ENCODE data around the gene MRPL33. TPM values are rescaled to one million over a fixed set of nuclear protein-coding genes. Genes with fewer than 3 reads are reported as not detected.

The MRPL33 gene
- total and polyA plus RNA-seq, 2 of the 13 experiments (the other 11 are each of a cell fraction or from before 2014, with no cell fraction given): 69.7 to 218 TPM

- TF ChIP-seq LRRFIP1 (CRISPR knock-in tag; conservative IDR thresholded peaks at IDR 0.05) (no peak), GATAD2A (CRISPR knock-in tag; IDR thresholded peaks at IDR 0.05) (peak; percentile 70), RBM39 (IDR thresholded peaks at IDR 0.05; ENCODE audit: low read depth, low read length, poor library complexity, severe bottlenecking) (peak; percentile 13), ZFP37 (CRISPR knock-in tag; IDR thresholded peaks at IDR 0.05; ENCODE audit: borderline replicate concordance) (0 out of 2 replicates have a peak, but pooled peaks have one; percentile 6), NFE2 (CRISPR knock-in tag; IDR thresholded peaks at IDR 0.05) (no peak), ZMYM2 (CRISPR knock-in tag; IDR thresholded peaks at IDR 0.05) (no peak), ATF1 (CRISPR knock-in tag; IDR thresholded peaks at IDR 0.05) (no peak), CENPT (CRISPR knock-in tag; IDR thresholded peaks at IDR 0.05; ENCODE audit: low read depth) (no peak), ZZZ3 (CRISPR knock-in tag; IDR thresholded peaks at IDR 0.05; ENCODE audit: borderline replicate concordance) (no peak), FOXK2 (IDR thresholded peaks at IDR 0.05) (no peak), ZNF431 (CRISPR knock-in tag; IDR thresholded peaks at IDR 0.05; ENCODE audit: borderline replicate concordance, low read depth) (no peak; the same call in 1 of the 2 replicates), KLF13 (CRISPR knock-in tag; IDR thresholded peaks at IDR 0.05) (no peak), CREB1 (IDR thresholded peaks at IDR 0.05) (no peak), CREB1 (CRISPR knock-in tag; IDR thresholded peaks at IDR 0.05) (no peak), EEA1 (CRISPR knock-in tag; IDR thresholded peaks at IDR 0.05; ENCODE audit: borderline replicate concordance) (no peak), ZMYM4 (CRISPR knock-in tag; IDR thresholded peaks at IDR 0.05) (no peak), PHF20 (CRISPR knock-in tag; IDR thresholded peaks at IDR 0.05) (no peak), ZNF614 (CRISPR knock-in tag; IDR thresholded peaks at IDR 0.05; ENCODE audit: borderline replicate concordance) (no peak; the same call in 1 of the 2 replicates), ARID2 (CRISPR knock-in tag; IDR thresholded peaks at IDR 0.05; ENCODE audit: borderline replicate concordance) (no peak), HMG20B (CRISPR knock-in tag; conservative IDR thresholded peaks at IDR 0.05) (no peak; the same call in 1 of the 2 replicates), IKZF4 (CRISPR knock-in tag; IDR thresholded peaks at IDR 0.05; ENCODE audit: borderline replicate concordance, low read depth, not compliant biosample characterization) (no peak), ZNF484 (CRISPR knock-in tag; IDR thresholded peaks at IDR 0.05; ENCODE audit: borderline replicate concordance, low read depth) (no peak), HNF4A (CRISPR knock-in tag; IDR thresholded peaks at IDR 0.05) (no peak), TAF1 (CRISPR knock-in tag; IDR thresholded peaks at IDR 0.05) (peak; percentile 73), ZNF326 (CRISPR knock-in tag; IDR thresholded peaks at IDR 0.05; ENCODE audit: borderline replicate concordance) (no peak), AGO2 (optimal IDR thresholded peaks at IDR 0.05; ENCODE audit: low read depth, low read length) (no peak), CREBL2 (CRISPR knock-in tag; IDR thresholded peaks at IDR 0.05; ENCODE audit: borderline replicate concordance) (no peak; the same call in 1 of the 2 replicates), GATAD1 (CRISPR knock-in tag; IDR thresholded peaks at IDR 0.05) (no peak), ZBTB38 (CRISPR knock-in tag; IDR thresholded peaks at IDR 0.05) (no peak), TAF15 (IDR thresholded peaks at IDR 0.05; ENCODE audit: low read depth, low read length, poor library complexity, severe bottlenecking) (no peak)
Observed at GRCh38 chr2:27752551-27753237, 18.8 kb upstream of the MRPL33 start (continued).
